GM18520 (cell line): Measurements from ENCODE around the gene DDX41.

ENCODE experiments used
- ATAC-seq: cut with Tn5 transposase; IDR thresholded peaks from one replicate; pipeline ENCODE4 v1.9.1; 2021; ENCODE audit not compliant: unreplicated experiment

The DDX41 gene

DNA sequence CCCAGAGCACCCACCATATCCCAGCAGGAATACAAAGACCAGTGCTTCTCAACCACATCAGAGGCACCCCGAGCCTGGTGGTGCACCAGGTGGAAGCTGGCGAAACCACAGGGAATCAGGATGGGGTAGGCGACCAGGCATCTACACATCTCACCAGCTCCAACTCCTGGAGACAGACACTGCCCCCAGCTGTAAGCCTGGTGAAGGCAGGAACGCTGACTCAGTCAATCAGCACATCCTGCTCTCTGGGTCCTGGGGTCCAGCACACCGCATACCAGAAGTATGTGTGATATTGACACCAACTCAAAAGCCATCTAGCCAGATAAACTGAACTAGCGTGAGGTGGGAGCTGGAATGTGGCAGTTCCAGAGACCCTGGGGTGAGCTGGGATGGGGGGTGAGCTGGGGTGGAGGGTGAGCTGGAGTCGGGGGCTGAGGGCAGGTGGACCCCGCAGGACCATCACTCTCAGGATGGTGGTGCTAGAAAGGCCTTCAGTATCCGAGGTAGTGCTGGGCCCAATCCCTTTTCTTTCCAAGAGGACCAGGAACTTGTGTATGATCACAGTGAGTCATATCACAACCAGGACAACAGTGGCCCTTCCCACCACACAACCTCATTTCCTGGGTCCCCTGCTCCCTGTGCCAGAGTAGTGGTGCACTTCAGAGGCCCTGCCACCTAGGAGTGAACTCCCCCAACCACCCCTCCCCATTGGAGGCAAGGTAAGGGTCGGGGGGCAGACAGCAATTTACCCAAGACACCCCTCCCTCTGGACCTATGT, 45.8 kb downstream of the DDX41 start:
- no peak for ATAC-seq

DNA sequence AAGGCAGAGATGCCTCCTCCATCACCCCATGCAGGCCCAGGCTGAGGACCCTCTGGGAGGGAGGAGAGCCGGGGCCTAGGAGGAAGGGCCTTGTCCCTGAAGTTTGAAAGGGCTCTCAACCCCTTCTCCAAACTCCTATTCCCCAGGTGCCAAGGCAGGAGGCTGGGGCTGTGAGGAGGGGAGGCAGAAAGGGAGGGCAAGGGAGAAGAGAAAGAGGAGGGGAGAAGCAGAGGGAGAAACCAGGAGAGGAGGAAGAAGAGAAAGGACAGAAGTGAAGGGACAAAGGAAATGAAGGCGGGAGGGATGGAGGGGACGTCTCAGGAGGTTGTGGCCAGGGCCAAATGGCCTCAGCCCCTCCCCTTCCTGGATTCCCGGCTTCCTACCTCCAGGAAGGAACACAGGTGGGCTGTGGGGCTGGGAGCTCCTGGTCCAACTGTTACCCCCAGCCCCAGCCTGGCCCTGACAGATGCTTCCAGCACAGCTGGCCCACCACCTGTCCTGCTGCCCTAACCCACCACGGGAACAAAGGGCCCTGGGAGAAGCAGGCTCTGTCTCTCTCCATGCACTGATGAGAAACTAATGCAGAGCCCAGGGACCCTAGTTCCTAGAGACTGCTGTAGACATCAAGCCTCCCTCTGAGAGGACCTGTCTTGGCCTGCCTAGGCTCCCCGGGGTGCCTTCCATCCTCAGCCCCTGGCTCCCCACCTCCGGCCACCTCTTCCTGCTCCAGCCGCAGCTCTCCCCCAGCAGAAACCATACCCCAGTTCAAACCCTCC, 46.8 kb downstream of the DDX41 start:
- ATAC-seq = no peak

DNA sequence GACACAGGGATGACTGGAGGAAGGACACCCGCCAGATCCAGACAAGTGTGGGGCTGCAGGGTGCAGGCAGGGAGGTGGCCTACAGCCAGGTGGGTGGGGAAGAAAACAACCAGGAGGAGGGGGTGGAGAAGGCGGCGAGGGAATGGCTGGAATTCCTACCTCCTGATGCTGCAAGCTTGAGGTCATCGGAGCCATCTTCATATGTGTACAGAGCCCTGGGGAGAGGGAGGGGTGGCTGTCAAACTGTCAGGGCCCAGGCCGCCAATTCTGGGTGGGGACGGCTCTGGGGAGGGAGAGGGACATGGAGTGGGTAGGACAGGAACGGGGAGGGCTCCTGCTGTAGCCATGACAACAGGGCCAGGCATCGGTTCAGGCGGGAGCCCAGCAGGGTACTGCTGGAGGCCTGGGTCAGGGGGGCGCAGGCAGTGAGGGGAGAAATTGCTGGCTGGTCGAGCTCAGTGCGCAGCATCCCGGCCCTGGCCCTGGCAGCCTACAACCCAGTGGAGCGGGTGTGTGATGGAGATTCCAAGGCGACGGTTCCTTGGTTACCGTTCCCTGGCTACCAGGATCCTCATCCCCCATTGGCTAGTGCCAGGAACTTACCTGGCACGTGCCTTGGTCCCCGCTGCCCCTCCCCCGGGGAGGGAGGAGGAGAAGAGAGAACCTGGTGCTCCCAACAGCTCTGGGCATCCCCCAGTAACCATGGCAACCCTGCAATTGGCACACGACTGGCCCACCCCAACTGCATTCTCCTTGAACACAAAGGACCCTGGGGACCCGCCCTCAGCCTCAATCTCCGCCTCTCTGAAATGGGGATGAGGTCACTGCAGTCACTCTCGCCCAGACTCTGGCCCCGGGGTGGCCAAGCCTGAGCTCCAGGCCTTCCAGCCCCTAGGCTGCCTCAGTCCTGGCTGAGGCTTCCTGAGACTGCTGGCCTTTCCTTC, 47.8 kb downstream of the DDX41 start:
- no peak for ATAC-seq

DNA sequence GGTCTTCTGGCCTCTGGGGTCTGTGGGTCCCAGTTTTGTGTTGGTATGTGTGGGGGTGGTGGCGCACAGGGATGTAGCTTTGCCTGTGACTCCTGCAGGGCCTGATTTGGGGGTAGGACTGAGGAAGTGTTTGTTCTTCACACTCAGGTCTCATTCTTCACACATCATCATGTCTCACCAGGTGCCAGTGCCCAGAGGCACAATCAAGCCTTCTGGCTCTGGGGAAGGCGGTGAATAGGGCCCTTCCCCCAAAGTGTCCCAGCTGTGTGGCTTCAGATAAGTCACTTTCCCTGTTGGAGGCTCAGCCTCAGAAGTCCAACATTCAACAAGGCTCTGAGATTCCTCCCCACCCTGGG, 48.5 kb downstream of the DDX41 start:
- no peak for ATAC-seq

DNA sequence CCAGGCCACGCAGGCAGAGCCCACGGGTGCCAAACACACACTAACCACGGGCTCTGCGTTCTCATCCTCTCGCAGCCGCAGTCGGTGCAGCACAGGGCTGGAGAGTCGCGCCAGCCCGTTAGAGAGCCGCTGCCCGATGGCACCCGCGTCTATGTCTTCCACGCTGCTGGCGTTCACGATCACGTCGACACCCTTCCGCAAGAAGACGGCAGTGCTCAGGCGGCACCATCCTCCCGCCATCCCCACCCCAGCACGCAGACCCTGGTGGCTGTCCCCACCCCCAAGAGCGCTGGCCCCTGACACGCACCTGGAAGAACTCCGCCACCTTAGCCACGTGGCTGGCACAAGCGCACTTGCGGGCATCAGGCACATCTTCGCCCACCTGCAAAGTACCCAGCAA, 49.3 kb downstream of the DDX41 start:
- ATAC-seq = no peak

DNA sequence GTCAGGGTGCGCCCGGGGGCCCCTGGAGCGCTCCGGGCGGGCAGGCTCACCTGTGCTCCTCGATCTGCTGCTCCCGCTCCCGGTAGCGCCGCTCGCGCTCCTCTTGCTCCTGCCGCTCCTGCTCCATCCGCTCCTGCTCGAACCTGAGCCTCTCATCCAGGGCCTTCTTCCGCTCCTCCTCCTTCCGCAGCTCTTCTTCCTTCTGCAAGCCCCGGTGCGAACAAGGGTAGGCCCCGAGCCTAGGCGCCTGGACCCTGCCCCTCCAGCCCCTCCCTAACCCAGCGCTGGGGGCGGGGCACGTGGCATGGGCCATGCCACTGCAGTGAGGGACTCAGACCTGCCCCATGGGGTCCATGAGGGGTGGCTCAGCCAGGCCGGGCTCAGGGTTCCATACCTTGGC, 49.9 kb downstream of the DDX41 start:
- ATAC-seq = no peak

GRCh38 chr5:177465044-177465443, 51.7 kb downstream of the DDX41 start:
- ATAC-seq = no peak

DNA sequence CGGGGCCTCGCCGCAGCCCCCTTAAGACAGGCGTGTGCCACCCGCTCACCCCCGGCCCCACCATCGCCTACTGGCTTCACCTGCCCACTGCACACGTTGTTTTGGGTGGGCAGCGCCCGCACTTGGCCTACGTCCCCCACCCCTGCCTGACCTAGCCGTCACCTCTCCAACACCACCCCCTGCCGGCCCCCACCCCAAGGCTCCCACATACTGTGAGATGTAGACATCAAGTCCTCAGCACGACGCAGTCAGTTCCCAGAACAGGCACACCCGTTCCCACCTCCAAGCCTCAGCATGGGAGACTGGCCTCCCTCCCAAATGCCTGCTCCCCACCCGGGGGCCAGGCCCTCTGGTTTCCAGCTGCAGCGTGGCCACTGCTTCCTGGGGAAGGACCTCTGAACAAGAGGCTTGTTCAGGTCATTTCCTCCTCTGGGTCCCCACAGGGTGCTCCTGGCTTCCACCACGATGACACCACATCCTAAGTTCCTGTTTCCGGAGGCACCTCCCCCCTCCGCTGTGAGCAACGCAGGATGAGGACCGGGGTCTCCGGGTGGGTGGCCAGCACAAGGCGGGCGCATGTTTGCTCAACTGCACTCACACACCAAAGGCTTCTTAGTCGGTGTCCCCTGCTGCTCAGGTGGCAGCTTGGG, 54.6 kb downstream of the DDX41 start:
- ATAC-seq = no peak
